HG03460 (cell line): ENCODE measurements around the gene ZNF385B.

Experiments
- ATAC-seq: cut with Tn5 transposase; IDR thresholded peaks from one replicate; pipeline ENCODE4 v1.9.1; 2021; ENCODE audit not compliant: unreplicated experiment

ZNF385B gene

DNA sequence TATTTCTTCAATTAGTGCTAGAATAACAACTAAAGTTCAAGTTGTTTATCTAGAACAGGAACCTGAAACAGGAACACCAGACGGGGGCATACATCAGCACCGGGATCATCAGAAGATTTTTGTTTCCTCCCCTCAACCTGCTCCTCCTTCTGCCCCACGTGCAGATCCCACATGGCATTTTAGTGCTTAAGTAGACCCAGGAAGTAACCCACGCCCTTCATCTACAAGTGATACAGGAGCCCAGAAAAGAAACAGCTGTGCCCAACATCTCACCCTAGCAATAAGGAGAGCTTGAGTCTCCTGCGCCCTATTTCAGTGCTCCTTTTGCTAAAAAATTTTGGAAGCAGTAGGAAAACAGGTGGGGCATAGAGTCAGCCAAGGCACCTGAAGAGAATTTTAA lies 5.2 kb downstream of the ZNF385B start:
- no peak for ATAC-seq

DNA sequence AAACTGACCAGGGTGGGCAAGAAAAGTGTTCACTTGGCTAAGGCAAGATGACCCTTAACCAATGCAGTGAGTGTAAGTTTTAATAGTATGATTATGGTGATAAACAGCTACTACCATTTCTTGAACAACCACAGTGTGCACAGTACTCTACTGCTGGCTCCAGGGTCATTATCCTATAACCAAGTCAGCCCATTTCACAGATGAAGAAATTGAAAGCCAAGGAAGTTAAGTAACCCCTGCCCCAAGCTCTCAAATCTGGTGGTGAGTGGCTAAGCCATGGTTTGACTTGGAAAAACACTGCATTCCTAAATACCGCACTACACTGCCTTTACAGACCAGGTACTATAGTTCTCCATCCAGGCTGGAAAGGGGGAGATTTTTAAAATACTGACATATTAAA lies 5.7 kb downstream of the ZNF385B start:
- no peak for ATAC-seq

DNA sequence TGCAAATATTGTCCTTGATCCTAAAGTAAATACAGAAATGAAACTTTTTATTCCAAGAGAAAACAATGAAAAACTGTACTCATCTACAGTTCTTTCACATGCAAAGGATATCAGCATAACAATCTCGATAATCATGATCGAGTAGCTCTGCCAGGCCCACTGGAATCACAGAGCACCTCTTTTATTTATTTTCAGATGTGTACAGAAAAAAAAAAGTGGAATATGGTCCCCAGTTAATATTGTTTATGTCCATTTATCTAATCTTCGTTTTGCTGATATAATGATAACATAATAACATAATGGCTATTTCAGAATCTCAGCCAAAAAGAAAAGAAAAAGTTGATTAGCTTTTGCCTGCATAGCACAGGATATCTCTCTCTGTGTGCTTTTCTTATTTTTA lies 6.5 kb downstream of the ZNF385B start:
- ATAC-seq = no peak

DNA sequence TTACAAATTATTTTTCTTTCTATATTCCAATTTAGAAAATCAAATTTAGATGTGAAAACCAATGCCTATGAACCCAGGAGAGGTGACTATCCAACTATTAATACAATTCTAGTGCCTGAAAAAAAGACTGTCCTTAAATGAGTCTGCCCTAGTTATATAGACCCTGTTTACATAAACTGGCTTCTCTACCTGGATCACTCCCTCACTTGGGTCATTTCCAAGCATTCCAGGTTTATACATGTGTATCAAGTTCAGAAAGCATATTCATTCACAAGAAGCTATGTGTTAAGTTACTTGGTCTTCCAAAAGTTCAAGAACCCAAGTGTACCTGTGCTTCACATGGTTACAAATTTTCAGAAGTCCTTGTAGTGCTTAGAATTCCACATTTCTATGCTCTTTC lies 8.3 kb downstream of the ZNF385B start:
- ATAC-seq = no peak

DNA sequence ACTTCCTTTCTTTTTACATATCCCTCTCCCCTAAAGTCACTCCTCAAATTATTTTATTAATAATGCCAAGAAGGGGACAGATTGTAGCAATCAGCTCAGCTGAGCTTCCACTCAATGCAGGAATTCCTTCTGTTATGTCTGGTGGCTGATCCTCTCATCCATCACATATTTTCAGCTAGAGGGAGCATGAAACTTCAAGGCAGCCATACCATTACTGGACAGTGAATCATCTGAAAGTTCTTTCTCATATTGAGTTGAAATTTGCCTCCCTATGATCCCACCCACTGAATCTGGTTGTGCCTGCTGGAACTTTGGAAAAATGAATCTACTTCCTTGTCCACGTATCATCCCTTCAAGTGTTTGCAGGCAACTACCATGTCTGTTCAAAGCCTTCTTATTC lies 11.2 kb downstream of the ZNF385B start:
- no peak for ATAC-seq

- no peak for ATAC-seq
Observed at GRCh38 chr2:179849719-179850118, 11.7 kb downstream of the ZNF385B start.

- no peak for ATAC-seq
Observed at GRCh38 chr2:179843541-179843940, 17.9 kb downstream of the ZNF385B start.

DNA sequence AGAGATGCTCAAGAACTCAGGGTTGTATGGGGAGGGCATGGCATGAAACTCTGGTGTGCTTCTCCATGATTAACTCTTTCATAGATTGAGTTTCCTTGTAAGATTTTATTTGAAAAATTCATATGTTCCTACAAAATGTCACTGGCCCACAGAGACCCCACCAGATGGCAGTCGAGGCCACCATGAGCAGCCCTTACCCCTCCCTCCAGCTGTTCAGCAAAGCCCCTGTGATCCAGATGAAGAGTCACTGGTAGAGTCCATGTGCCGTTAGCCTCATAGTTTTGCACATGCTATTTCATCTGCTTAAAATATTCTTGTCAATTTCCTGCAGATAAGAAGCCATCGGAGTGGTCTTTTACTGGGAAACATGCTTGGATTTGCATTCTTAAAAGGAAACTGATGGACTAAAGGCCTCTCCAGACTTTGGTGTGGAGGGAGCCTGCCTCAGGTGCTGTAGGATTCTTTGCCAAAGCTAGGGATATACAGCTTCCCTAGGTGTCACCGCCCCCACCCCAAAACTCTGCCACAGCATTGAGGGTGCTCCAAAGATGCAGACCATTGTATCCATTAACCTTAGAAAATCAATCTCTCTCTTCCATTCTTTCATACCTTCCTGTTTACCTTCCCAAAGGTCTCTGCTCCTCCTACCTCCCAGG lies 18.8 kb downstream of the ZNF385B start:
- ATAC-seq = no peak

- ATAC-seq = no peak
Observed at GRCh38 chr2:179840840-179841239, 20.6 kb downstream of the ZNF385B start.

DNA sequence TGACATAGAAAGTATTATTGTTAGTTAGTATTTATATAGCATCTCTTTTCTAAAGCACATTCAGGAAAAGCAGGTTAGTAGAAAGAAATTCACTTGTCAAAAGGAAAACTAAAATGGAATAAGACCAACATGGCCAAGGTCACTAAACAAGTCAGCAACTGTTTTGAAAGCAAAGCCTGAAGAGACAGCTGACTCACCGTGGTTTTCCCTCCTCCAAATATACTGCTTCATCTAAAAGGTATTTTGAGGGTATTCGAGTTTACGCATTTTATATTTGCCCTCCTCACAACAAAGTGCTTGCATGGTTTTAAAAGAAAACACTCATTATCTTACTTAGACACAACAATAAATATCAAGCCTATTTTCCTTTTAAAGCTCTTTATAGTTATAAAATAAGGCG lies 24.0 kb downstream of the ZNF385B start:
- ATAC-seq = no peak

- no peak for ATAC-seq
Observed at GRCh38 chr2:179830043-179830787, 31.2 kb downstream of the ZNF385B start.

DNA sequence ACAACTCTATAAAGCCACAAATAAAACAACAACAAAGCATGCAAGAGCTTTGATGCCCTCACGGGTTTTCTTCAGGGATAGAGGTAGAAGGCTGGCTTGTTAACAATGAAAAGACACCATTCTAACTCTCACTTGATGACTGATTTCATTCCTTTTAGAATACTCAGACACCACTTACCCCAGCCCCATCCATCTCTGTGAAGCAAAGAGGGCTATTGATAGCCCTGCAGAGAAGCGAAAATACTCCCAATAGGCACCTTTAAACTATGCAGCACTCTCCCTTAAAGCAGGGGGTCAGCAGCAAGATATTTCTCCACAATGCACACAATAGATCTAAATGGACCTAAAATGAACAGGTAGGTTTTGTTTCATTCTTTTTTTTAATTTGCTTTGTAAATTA lies 35.1 kb downstream of the ZNF385B start:
- no peak for ATAC-seq

GRCh38 chr2:179825494-179825893 lies 35.9 kb downstream of the ZNF385B start:
- ATAC-seq = no peak

GRCh38 chr2:179824961-179825360 lies 36.5 kb downstream of the ZNF385B start:
- ATAC-seq = no peak

GRCh38 chr2:179822540-179822939 lies 38.9 kb downstream of the ZNF385B start:
- no peak for ATAC-seq

DNA sequence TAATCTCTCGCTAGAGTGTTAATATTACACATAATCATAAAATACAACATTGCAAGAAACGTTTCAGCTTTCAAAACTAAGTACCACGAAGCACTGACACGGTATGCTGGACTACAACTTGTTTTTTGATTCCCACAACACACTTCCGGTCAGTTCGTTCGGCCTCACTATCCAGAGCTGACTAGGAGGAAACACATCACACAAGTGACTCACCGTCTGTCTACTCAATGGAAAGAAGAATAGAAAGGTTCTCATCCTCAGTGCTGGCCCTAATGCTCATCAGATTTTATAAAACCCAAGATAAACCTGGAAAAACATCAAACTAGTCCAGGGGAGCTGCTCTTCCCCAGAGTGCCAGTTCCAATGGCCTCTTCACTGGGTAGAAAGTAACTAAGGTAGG lies 42.9 kb downstream of the ZNF385B start:
- ATAC-seq = no peak

GRCh38 chr2:179817181-179817841 lies 44.1 kb downstream of the ZNF385B start:
- ATAC-seq = no peak

DNA sequence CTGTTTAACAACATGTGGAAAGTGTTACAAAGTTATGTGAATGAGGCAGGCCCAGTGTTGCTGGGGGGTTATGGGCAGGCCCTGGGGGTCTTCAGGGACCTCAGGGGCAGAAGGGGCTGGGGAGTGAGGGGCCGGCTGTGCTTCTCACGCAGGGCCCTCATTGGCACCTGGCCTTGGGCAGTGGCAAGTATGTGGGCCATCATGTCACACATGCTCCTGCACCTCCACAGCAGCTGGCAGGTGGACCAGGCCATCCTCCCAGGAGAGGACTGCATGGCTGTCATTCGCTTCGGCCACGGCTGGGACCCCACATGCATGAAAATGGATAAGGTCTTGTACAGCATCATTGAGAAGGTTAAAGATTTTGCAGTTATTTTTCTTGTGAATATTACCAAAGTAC lies 47.4 kb downstream of the ZNF385B start:
- no peak for ATAC-seq

DNA sequence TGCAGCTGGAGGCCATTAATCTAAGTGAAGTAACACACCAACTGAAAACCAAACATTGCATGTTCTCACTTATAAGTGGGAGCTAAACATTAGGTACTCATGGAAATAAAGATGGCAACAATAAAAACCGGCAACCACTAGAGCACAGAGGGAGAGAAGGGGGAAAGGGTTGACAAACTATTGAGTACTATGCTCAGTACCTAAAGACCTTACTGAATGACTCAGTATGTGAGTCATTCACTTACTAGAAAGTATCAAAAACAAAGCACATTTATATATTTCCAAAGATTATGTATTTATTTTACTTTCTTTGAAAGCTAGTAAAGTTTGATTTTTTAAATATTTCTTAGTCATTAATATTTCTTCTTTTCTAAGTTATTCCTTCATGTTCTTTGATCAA lies 48.9 kb downstream of the ZNF385B start:
- ATAC-seq = no peak

DNA sequence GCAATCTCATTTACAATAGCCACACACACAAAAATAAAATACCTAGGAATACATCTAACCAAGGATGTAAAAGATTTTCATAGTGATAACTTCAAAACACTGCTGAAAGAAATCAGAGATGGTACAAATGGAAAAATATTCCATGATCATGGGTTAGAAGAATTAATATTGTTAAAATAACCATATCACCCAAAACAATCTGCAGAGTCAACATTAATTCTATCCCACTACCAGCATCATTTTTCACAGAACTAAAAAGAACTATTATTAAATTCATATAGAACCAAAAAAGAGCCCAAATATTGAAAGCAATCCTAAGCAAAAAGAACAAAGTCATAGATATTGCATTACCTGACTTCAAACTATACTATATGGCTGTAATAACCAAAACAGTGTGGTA lies 50.4 kb downstream of the ZNF385B start:
- no peak for ATAC-seq

DNA sequence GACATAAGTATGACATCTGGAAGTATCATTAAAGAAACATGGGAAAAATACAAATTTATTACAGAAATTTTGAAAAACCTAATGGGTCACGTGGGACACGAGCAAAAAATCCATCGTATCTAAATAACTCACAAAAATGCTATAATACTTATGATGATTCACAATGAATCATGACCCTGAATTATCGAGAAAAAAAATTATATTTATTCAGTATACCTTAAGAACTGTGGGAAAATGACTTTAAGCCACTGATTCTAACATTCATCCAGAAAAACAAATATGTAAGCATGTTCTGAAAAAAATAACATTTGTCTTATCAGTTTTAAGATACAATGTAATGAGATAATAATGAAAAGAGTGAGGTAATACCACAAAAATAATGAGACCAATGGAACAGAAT lies 51.8 kb downstream of the ZNF385B start:
- ATAC-seq = no peak

GRCh38 chr2:179805001-179805400 lies 56.4 kb downstream of the ZNF385B start:
- ATAC-seq = no peak
